ENCODE results near the gene GP5. TPM values are rescaled to one million over a fixed set of nuclear protein-coding genes. Genes with fewer than 3 reads are reported as not detected.

GP5 gene
- total RNA-seq, 2 donors from 2014 or later, result 0.09 to 0.13 TPM

- H3K36me3 ChIP-seq (ENCODE audit: control insufficient read depth, insufficient read depth, low read length), result no peaks in the 10 kb centered on the region
- Mint-ChIP-seq H3K4me3 (no peak overlapping the region), H3K9me3 (no peaks in the 10 kb centered on the region), H3K27me3 (ENCODE audit: insufficient read depth) (peaks cover 24% of the 10 kb centered on the region), H3K27ac (no peak overlapping the region), H3K4me1 (peaks cover 20% of the 10 kb centered on the region), H3K36me3 (ENCODE audit: low read depth) (no peaks in the 10 kb centered on the region)
- H3K4me1 ChIP-seq (ENCODE audit: control insufficient read depth, insufficient read depth, low read length), result peaks cover 11% of the 10 kb centered on the region
- no peak overlapping the region for H3K9ac ChIP-seq (ENCODE audit: extremely low read depth, low read length, poor library complexity, severe bottlenecking)
- H3K4me3 ChIP-seq (ENCODE audit: low read length), result no peak overlapping the region
- DNase-seq, result no peak
- TF ChIP-seq, protein P1, sequence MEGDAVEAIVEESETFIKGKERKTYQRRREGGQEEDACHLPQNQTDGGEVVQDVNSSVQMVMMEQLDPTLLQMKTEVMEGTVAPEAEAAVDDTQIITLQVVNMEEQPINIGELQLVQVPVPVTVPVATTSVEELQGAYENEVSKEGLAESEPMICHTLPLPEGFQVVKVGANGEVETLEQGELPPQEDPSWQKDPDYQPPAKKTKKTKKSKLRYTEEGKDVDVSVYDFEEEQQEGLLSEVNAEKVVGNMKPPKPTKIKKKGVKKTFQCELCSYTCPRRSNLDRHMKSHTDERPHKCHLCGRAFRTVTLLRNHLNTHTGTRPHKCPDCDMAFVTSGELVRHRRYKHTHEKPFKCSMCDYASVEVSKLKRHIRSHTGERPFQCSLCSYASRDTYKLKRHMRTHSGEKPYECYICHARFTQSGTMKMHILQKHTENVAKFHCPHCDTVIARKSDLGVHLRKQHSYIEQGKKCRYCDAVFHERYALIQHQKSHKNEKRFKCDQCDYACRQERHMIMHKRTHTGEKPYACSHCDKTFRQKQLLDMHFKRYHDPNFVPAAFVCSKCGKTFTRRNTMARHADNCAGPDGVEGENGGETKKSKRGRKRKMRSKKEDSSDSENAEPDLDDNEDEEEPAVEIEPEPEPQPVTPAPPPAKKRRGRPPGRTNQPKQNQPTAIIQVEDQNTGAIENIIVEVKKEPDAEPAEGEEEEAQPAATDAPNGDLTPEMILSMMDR (conservative IDR thresholded peaks at IDR 0.05), result no peak
- H3K27me3 ChIP-seq (ENCODE audit: control insufficient read depth, insufficient read depth, low read length, poor library complexity, severe bottlenecking), result peaks cover 19% of the 10 kb centered on the region
- H3K9me3 ChIP-seq (ENCODE audit: control insufficient read depth, low read length), result no peaks in the 10 kb centered on the region
- 87 to 89% methylated on average over 5 to 6 of the region's 6 CpGs for WGBS, 2 experiments (ENCODE audit: insufficient coverage in 1 of 2, insufficient read length in 1 of 2)
- no peak overlapping the region for H3K27ac ChIP-seq (ENCODE audit: low read depth, low read length)
Observed at GRCh38 chr3:194368918-194369317, 30.1 kb downstream of the GP5 start.

DNA sequence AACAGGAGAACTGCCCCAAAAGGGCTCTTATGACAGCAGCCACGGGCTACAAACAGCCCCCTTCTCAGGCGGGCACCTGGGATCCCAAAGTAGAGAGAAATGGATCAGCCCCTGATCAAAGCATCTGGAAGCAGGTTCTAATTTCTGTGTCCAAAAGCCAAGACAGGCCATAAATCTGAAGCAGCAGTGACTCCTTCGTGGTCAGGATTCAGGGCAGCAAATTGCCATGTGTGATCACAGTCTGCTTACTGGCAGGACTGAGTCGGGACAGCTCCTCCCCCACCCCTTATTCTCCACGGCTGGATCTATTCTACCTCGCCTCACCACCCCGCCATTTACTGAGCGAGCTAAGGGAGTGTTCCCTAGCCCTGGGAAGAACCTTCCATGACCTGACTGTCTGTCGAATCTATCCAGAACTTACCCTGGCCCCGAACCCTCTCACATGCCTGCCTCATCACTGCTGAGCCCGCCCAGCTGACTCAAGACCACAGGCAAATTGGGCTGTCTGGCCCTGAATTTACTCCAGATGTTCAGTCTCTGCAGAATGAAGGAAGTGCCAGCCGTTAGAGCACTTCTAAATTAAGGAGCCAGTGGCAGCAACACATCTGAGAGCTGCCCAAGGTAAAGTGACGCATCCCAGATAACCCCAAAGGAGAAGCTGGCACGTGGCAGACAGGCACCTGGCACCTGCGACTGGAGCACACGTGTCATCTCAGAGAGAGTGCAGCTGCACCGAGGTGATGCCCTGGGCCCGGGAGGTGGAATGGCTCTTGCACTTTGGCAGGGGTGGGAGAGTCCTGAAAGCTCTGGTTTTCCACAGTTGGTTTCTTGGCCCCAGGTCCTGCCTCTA lies 30.8 kb downstream of the GP5 start:
- no peaks in the 10 kb centered on the region for H3K36me3 Mint-ChIP-seq (ENCODE audit: low read depth)
- Histone ChIP-seq H3K27ac (ENCODE audit: low read depth, low read length) (no peak overlapping the region), H3K36me3 (ENCODE audit: control insufficient read depth, insufficient read depth, low read length) (no peaks in the 10 kb centered on the region), H3K4me1 (ENCODE audit: control insufficient read depth, insufficient read depth, low read length) (peaks cover 11% of the 10 kb centered on the region), H3K4me3 (ENCODE audit: low read length) (no peak overlapping the region), H3K27me3 (ENCODE audit: control insufficient read depth, insufficient read depth, low read length, poor library complexity, severe bottlenecking) (peaks cover 19% of the 10 kb centered on the region), H3K9ac (ENCODE audit: extremely low read depth, low read length, poor library complexity, severe bottlenecking) (no peak overlapping the region), H3K9me3 (ENCODE audit: control insufficient read depth, low read length) (no peaks in the 10 kb centered on the region)
- 70 to 75% methylated on average over 18 of the region's 18 CpGs for WGBS, 2 experiments (ENCODE audit: insufficient coverage in 1 of 2, insufficient read length in 1 of 2)
- peaks cover 28% of the 10 kb centered on the region for H3K27me3 Mint-ChIP-seq (ENCODE audit: insufficient read depth)
- H3K4me3 Mint-ChIP-seq, result no peak overlapping the region
- no peaks in the 10 kb centered on the region for H3K9me3 Mint-ChIP-seq
- H3K4me1 Mint-ChIP-seq, result peaks cover 20% of the 10 kb centered on the region
- H3K27ac Mint-ChIP-seq, result no peak overlapping the region
- no peak for DNase-seq
- TF ChIP-seq, protein P1 (conservative IDR thresholded peaks at IDR 0.05), result no peak

GRCh38 chr3:194365978-194366490 lies 33.0 kb downstream of the GP5 start:
- Mint-ChIP-seq H3K4me1 (peaks cover 20% of the 10 kb centered on the region), H3K36me3 (ENCODE audit: low read depth) (no peaks in the 10 kb centered on the region), H3K4me3 (no peak overlapping the region), H3K9me3 (no peaks in the 10 kb centered on the region), H3K27me3 (ENCODE audit: insufficient read depth) (peaks cover 39% of the 10 kb centered on the region), H3K27ac (no peak overlapping the region)
- Histone ChIP-seq H3K27me3 (ENCODE audit: control insufficient read depth, insufficient read depth, low read length, poor library complexity, severe bottlenecking) (peaks cover 19% of the 10 kb centered on the region), H3K36me3 (ENCODE audit: control insufficient read depth, insufficient read depth, low read length) (no peaks in the 10 kb centered on the region), H3K9me3 (ENCODE audit: control insufficient read depth, low read length) (no peaks in the 10 kb centered on the region), H3K4me1 (ENCODE audit: control insufficient read depth, insufficient read depth, low read length) (peaks cover 11% of the 10 kb centered on the region), H3K27ac (ENCODE audit: low read depth, low read length) (no peak overlapping the region), H3K4me3 (ENCODE audit: low read length) (no peak overlapping the region), H3K9ac (ENCODE audit: extremely low read depth, low read length, poor library complexity, severe bottlenecking) (no peak overlapping the region)
- no peak for DNase-seq
- TF ChIP-seq, protein P1 (conservative IDR thresholded peaks at IDR 0.05), result no peak
- 91 to 95% methylated on average over 9 to 12 of the region's 12 CpGs for WGBS, 2 experiments (ENCODE audit: insufficient coverage in 1 of 2, insufficient read length in 1 of 2)
